HCT116 (cell line): ENCODE measurements around the gene TMEM59L. TPM values are rescaled to one million over a fixed set of nuclear protein-coding genes. Genes with fewer than 3 reads are reported as not detected.

ENCODE experiments used
- ATAC-seq: fragments of 200-7000 bp; cut with Tn5 transposase; 2 replicates; pipeline ENCODE4 v1.9.1; 2020; ENCODE audit warnings: mild to moderate bottlenecking, moderate library complexity
- BruUV-seq: library from RNA; stranded (reverse); fragments of 400-500 nt; replicated peaks from 2 replicates; lab custom pipeline; 2021; lab: Mats Ljungman, UMichigan
- CTCF ChIA-PET: fragments of 300-600 bp; sonication (Branson Sonifier 250); formaldehyde crosslinking; loops from one replicate; lab custom pipeline; 2021; ENCODE audit warnings: antibody characterized with exemption; lab: Charles Lee
- POLR2A ChIA-PET: fragments of 300-600, 350-600 bp; sonication (Branson Sonifier 250); formaldehyde crosslinking; loops from one replicate; lab custom pipeline; 2021; ENCODE audit warnings: antibody characterized with exemption; lab: Charles Lee
- RAD21 ChIA-PET, 2 experiments: fragments of 300-600 bp; sonication (Branson Sonifier 250); formaldehyde crosslinking; loops; one replicate each; lab custom pipeline; 2023; ENCODE audit warnings: low total read pairs in 2 of 2; ENCODE audit not compliant: uncharacterized antibody in 2 of 2, unreplicated experiment in 2 of 2, low non-redundant PET in 1 of 2; lab: Charles Lee
- DNase-seq: peaks from one replicate; pipeline ENCODE4 v3.0.0-alpha.2; 2010; ENCODE audit warnings: low read depth, low spot score
- H2AFZ ChIP-seq: fragments of 200-600 bp; shearing (Covaris generic), sonication (generic); 2 replicates; pipeline ENCODE4 v1.6.1; 2017; ENCODE audit warnings: low read depth, mixed run types, mixed read lengths, antibody characterized with exemption, low read length; ENCODE audit not compliant: poor library complexity, severe bottlenecking
- H3K27ac ChIP-seq: 2 replicates; pipeline ENCODE4 v1.5.1; 2012; ENCODE audit warnings: low read depth, low read length
- H3K27me3 ChIP-seq: fragments of 200-600 bp; sonication (generic); 2 replicates; pipeline ENCODE4 v1.6.1; 2016; ENCODE audit warnings: mixed run types, low read length, mixed read lengths; ENCODE audit not compliant: insufficient read depth
- H3K36me3 ChIP-seq, 2 experiments: fragments of 200-500 bp in 1 of 2; fragments of 200-600 bp in 1 of 2; sonication (Bioruptor generic) in 1 of 2; sonication (generic) in 1 of 2; 2 replicates each; pipeline versions ENCODE4 v1.5.1 to v1.6.1; 2014 to 2016; ENCODE audit warnings: low read length in 2 of 2, inconsistent platforms in 1 of 2, mixed read lengths in 1 of 2, mixed run types in 1 of 2; ENCODE audit not compliant: insufficient read depth in 2 of 2, control insufficient read depth in 1 of 2
- H3K4me1 ChIP-seq, 2 experiments: fragments of 200-600 bp in 1 of 2; sonication (generic) in 1 of 2; 2 replicates each; pipeline versions ENCODE4 v1.5.1 to v1.6.1; 2012 to 2017; ENCODE audit warnings: low read length in 2 of 2, inconsistent platforms in 1 of 2, mild to moderate bottlenecking in 1 of 2, mixed read lengths in 1 of 2, mixed run types in 1 of 2, moderate library complexity in 1 of 2; ENCODE audit not compliant: insufficient read depth in 2 of 2, control insufficient read depth in 1 of 2
- H3K4me2 ChIP-seq: fragments of 200-600 bp; sonication (generic); 2 replicates; pipeline ENCODE4 v1.6.1; 2017; ENCODE audit warnings: mixed run types, low read length, mixed read lengths
- H3K4me3 ChIP-seq, 2 experiments: fragments of 200-600 bp in 1 of 2; sonication (generic) in 1 of 2; replicated peaks in 1 of 2; 2 replicates each; pipeline ENCODE4 v1.5.1; 2011 to 2016; ENCODE audit warnings: low read length in 2 of 2, control low read depth in 1 of 2, low read depth in 1 of 2, mild to moderate bottlenecking in 1 of 2, mixed read lengths in 1 of 2, mixed run types in 1 of 2
- H3K79me2 ChIP-seq: fragments of 200-600 bp; sonication (generic); 2 replicates; pipeline ENCODE4 v1.6.1; 2017; ENCODE audit warnings: mild to moderate bottlenecking, mixed run types, low read length, moderate library complexity, mixed read lengths; ENCODE audit not compliant: insufficient read depth
- H3K9ac ChIP-seq: fragments of 200-600 bp; sonication (generic); 2 replicates; pipeline ENCODE4 v1.6.1; 2016; ENCODE audit warnings: low read length, mixed read lengths
- H3K9me2 ChIP-seq: fragments of 200-600 bp; sonication (generic), shearing (Covaris generic); 2 replicates; pipeline ENCODE4 v1.6.1; 2017; ENCODE audit warnings: mixed run types, mild to moderate bottlenecking, moderate library complexity; ENCODE audit not compliant: insufficient read depth
- H3K9me3 ChIP-seq, 2 experiments: fragments of 200-500 bp in 1 of 2; fragments of 200-600 bp in 1 of 2; sonication (Bioruptor generic) in 1 of 2; sonication (generic) in 1 of 2; 2 replicates each; pipeline ENCODE4 v1.6.1; 2014 to 2017; ENCODE audit warnings: low read length in 2 of 2, mixed read lengths in 2 of 2, inconsistent platforms in 1 of 2, low read depth in 1 of 2, mild to moderate bottlenecking in 1 of 2, mixed run types in 1 of 2, moderate library complexity in 1 of 2; ENCODE audit not compliant: control insufficient read depth in 1 of 2, insufficient read depth in 1 of 2
- H4K20me1 ChIP-seq: fragments of 200-600 bp; sonication (generic), shearing (Covaris generic); 2 replicates; pipeline ENCODE4 v1.6.1; 2017; ENCODE audit warnings: mixed run types, mild to moderate bottlenecking, moderate library complexity; ENCODE audit not compliant: insufficient read depth
- CEBPB ChIP-seq: IDR thresholded peaks from 2 replicates; pipeline ENCODE4 v1.6.1; 2012; ENCODE audit warnings: low read depth
- EZH2 ChIP-seq: fragments of 200-600 bp; sonication (generic); IDR thresholded peaks from 2 replicates; pipeline ENCODE4 v1.6.1; 2017; ENCODE audit warnings: antibody characterized with exemption, mixed run types
- FOSL1 ChIP-seq: IDR thresholded peaks from 2 replicates; pipeline ENCODE4 v1.6.1; 2012; ENCODE audit warnings: low read depth
- JUND ChIP-seq: IDR thresholded peaks from 2 replicates; pipeline ENCODE4 v1.6.1; 2012
- POLR2AphosphoS5 ChIP-seq: IDR thresholded peaks from 2 replicates; pipeline ENCODE4 v1.6.1; 2011; ENCODE audit warnings: mild to moderate bottlenecking, low read depth, low read length, moderate library complexity
- SIN3A ChIP-seq: IDR thresholded peaks from 2 replicates; pipeline ENCODE4 v1.6.1; 2012; ENCODE audit warnings: low read depth
- SP1 ChIP-seq: IDR thresholded peaks from 2 replicates; pipeline ENCODE4 v1.6.1; 2012; ENCODE audit warnings: low read depth
- SRF ChIP-seq: IDR thresholded peaks from 2 replicates; pipeline ENCODE4 v1.6.1; 2012; ENCODE audit warnings: low read depth
- TCF7L2 ChIP-seq: IDR thresholded peaks from 2 replicates; pipeline ENCODE4 v1.7.0; 2011; ENCODE audit warnings: borderline replicate concordance, inconsistent platforms; ENCODE audit not compliant: insufficient read depth, insufficient read length; ENCODE audit errors: extremely low read depth
- YY1 ChIP-seq: IDR thresholded peaks from 2 replicates; pipeline ENCODE4 v1.6.1; 2011; ENCODE audit warnings: low read length, low read depth, moderate library complexity, mild to moderate bottlenecking; ENCODE audit not compliant: insufficient replicate concordance; ENCODE audit errors: extremely low read depth
- ZBTB33 ChIP-seq: IDR thresholded peaks from 2 replicates; pipeline ENCODE4 v1.6.1; 2011; ENCODE audit warnings: mild to moderate bottlenecking, low read length, moderate library complexity; ENCODE audit not compliant: insufficient replicate concordance; ENCODE audit errors: extremely low read depth
- intact Hi-C: fragments of 100-400 bp; cut with micrococcal nuclease; formaldehyde crosslinking; loops from 2 replicates; pipeline ENCODE4 v1.10.0; 2022
- total RNA-seq: library from RNA; stranded (reverse); gene quantifications from one replicate; pipeline ENCODE4 v1.2.1, GENCODE V29; 2021; ENCODE audit not compliant: unreplicated experiment
- TF ChIP-seq, protein P1 (sequence below): IDR thresholded peaks from 2 replicates; pipeline ENCODE4 v1.6.1; 2012
- TF ChIP-seq, protein P2 (sequence below), 3 experiments: fragments of 200-600 bp in 1 of 3; sonication (generic) in 1 of 3; IDR thresholded peaks in 2 of 3; conservative IDR thresholded peaks in 1 of 3; 2 replicates each; pipeline ENCODE4 v1.5.1; 2012 to 2017; ENCODE audit warnings: low read depth in 2 of 3, low read length in 2 of 3, antibody characterized with exemption in 1 of 3, borderline replicate concordance in 1 of 3, control low read depth in 1 of 3, mild to moderate bottlenecking in 1 of 3, mixed read lengths in 1 of 3, mixed run types in 1 of 3, moderate library complexity in 1 of 3; ENCODE audit not compliant: insufficient read depth in 1 of 3

Gene TMEM59L
- total RNA-seq, 1 experiment from 2014 or later = 14.3 TPM

DNA sequence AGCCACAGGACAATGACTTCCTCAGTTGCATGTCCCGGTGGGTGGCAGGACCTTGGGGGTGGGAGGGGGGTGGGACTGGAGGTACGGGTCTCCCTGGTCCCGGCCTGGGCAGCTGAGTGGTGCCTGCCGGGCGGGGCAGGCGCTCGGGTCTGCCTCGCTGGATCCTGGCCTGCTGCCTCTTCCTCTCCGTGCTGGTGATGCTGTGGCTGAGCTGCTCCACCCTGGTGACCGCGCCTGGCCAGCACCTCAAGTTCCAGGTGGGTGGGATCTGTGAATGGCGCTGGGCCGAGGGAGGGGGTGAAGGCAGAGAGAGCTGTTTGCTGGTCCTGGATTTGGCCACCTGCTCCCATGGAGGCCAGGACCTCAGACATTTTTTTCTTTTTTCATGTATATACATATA, 5.6 kb downstream of the TMEM59L start:
- no peaks in the 10 kb centered on the region for H4K20me1 ChIP-seq
- POLR2A ChIA-PET = no interaction called here
- TF ChIP-seq ZBTB33 (no peak), TCF7L2 (no peak), YY1 (no peak), SIN3A (no peak), JUND (no peak)
- TF ChIP-seq, protein P1, sequence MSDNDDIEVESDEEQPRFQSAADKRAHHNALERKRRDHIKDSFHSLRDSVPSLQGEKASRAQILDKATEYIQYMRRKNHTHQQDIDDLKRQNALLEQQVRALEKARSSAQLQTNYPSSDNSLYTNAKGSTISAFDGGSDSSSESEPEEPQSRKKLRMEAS = no peak
- TF ChIP-seq, all 23 proteins: peak for 0
- Histone ChIP-seq H3K9me2 (no peaks in the 10 kb centered on the region), H3K79me2 (no peaks in the 10 kb centered on the region), H3K36me3 (no peaks in the 10 kb centered on the region), H3K9ac (no peak overlapping the region), H3K4me1 (peaks cover 5 to 12% of the 10 kb centered on the region in 2 experiments; a peak in 3 of 4 replicates), H2AFZ (no peak overlapping the region), H3K27ac (no peak overlapping the region), H3K4me2 (no peak overlapping the region), H3K4me3 (no peak overlapping the region), H3K9me3 (no peaks in the 10 kb centered on the region), H3K27me3 (peaks cover 3% of the 10 kb centered on the region; the same call in 1 of the 2 replicates)
- ChIA-PET RAD21 (no interaction called here), CTCF (no interaction called here)
- intact Hi-C loops = no loop called here
- DNase-seq (no peak), ATAC-seq (no peak)
- BruUV-seq = no TSS peak

DNA sequence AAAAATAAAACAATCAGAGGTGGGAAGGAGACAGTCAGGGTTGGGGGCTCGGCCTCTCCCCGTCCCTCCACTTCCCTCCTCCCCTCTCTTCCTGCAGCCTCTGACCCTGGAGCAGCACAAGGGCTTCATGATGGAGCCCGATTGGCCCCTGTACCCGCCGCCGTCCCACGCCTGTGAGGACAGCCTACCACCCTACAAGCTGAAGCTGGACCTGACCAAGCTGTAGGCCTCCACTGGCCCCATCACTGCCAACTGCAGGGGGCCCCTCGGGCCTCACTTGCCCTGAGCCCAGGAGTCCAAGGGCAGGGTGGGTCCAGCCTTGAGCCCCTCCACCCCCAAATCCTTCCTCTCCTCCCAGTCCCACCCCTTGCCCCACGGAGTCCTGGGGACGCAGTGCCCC, 7.6 kb downstream of the TMEM59L start:
- ATAC-seq = no peak
- no TSS peak for BruUV-seq
- POLR2A ChIA-PET = no interaction called here
- TF ChIP-seq SRF = no peak
- TF ChIP-seq JUND = no peak
- TF ChIP-seq SIN3A = no peak
- TF ChIP-seq, protein P2, sequence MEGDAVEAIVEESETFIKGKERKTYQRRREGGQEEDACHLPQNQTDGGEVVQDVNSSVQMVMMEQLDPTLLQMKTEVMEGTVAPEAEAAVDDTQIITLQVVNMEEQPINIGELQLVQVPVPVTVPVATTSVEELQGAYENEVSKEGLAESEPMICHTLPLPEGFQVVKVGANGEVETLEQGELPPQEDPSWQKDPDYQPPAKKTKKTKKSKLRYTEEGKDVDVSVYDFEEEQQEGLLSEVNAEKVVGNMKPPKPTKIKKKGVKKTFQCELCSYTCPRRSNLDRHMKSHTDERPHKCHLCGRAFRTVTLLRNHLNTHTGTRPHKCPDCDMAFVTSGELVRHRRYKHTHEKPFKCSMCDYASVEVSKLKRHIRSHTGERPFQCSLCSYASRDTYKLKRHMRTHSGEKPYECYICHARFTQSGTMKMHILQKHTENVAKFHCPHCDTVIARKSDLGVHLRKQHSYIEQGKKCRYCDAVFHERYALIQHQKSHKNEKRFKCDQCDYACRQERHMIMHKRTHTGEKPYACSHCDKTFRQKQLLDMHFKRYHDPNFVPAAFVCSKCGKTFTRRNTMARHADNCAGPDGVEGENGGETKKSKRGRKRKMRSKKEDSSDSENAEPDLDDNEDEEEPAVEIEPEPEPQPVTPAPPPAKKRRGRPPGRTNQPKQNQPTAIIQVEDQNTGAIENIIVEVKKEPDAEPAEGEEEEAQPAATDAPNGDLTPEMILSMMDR (IDR thresholded peaks at IDR 0.05 in 2 of 3, conservative IDR thresholded peaks at IDR 0.05 in 1 of 3; ENCODE audit: borderline replicate concordance in 1 of 3, insufficient read depth in 1 of 3, low read depth in 2 of 3, low read length in 2 of 3) = no peak
- no peak for TF ChIP-seq CEBPB
- no peak for TF ChIP-seq FOSL1
- TF ChIP-seq POLR2AphosphoS5 = no peak
- no peak for TF ChIP-seq EZH2
- no peak for TF ChIP-seq SP1
- no peak for TF ChIP-seq YY1
- TF ChIP-seq ZBTB33 = no peak
- TF ChIP-seq TCF7L2 = no peak

More for the DNA sequence above, 7.6 kb downstream of the TMEM59L start:
- intact Hi-C loops = no loop called here
- H3K27me3 ChIP-seq = no peaks in the 10 kb centered on the region
- H3K79me2 ChIP-seq = no peaks in the 10 kb centered on the region
- no peak overlapping the region for H3K4me3 ChIP-seq
- no peak overlapping the region for H3K9ac ChIP-seq
- H3K36me3 ChIP-seq = no peaks in the 10 kb centered on the region
- no peaks in the 10 kb centered on the region for H4K20me1 ChIP-seq
- no peak overlapping the region for H3K4me2 ChIP-seq
- RAD21 ChIA-PET = no interaction called here
- H3K4me1 ChIP-seq = peaks cover 6 to 11% of the 10 kb centered on the region in 2 experiments; a peak in 3 of 4 replicates
- CTCF ChIA-PET = no interaction called here
- no peaks in the 10 kb centered on the region for H3K9me2 ChIP-seq
- no peak overlapping the region for H3K27ac ChIP-seq
- no peaks in the 10 kb centered on the region for H3K9me3 ChIP-seq
- DNase-seq = no peak
- no peak overlapping the region for H2AFZ ChIP-seq
